HG02610 (cell line): ENCODE data around the gene SRSF2.
A peak's percentile ranks its signal among the peaks of the same experiment; 100 is the strongest.
"Not testable (repeated sequence)": the region's sequence is repeated elsewhere in the genome, so short reads cannot be mapped to it uniquely, and the experiment has no call there.

Experiments
- ATAC-seq: cut with Tn5 transposase; IDR thresholded peaks from one replicate; pipeline ENCODE4 v1.9.1; 2021; ENCODE audit warnings: mild to moderate bottlenecking, moderate library complexity; ENCODE audit not compliant: unreplicated experiment

The SRSF2 gene

DNA sequence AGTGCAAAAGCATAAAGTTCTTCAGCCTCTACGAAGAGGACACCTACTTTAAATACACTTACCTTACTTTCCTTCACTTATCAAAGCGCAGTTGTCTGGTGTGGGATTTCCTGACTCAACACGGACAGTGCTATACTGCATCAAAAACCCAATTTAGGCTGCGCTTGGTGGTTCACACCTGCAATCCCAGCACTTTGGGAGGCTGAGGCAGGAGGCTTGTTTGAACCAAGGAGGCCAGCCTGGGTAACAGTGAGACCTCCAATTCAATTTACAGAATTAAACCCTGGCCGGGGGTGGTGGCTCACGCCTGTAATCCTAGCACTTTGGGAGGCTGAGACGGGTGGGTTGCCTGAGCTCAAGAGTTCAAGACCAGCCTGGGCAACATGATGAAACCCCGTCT, 14.9 kb downstream of the SRSF2 start:
- no peak for ATAC-seq

DNA sequence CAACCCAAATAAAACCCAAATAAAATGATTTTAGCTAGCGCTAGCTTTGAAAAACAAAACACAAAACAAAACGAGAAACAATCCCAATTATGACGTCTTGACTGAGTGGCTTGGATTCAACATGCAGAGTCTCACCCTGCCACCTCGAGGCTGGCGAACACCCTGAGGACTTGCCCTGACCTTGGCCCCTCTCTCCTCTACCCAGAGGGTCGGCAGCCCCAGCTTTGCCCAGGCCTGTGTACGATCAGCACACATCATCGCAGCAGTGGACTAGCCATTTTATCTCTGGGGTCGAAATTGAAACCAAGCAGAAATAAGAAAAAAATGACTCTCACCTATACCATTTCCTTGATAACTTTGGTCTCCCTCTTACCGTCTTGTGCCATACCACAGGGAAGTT, 15.7 kb downstream of the SRSF2 start:
- no peak for ATAC-seq

DNA sequence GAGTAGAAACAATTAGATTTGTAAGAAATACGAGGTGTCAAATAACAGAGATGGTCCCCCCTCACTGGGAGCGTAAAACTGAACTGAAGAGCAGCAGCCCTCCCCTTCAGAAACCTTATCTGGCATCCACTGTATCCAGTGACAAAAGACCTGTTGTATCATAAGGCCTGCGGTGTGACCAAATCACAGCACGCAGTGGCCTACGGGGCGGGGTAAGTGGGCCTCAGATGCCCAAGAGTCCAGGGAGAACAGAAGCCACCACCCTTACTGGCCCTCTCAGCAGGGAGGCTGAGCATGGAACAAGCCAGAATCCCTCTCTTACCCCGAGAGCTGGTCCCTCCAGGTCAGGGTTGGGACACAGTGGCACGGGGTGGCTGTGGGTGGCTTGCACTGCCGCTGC, 16.2 kb downstream of the SRSF2 start:
- ATAC-seq: no peak

DNA sequence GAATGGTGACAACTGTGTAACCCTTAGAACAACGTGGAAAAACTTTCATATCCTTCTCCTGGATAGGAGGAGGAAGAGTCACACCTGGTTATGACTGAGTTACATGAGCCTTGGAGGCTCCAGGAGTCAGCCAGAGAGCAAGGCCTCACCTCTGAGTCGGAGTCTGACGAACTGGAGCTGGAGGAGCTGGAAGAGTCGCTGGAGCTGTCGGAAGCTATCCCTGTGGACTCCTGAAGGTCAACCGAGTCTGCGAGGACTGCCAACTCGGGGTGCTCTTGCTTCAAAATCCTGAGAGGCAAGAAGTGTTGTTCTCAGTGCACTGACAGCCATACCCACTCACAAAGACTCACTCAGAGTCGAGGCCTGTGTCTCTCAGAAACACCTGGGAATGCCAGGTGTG, 16.9 kb downstream of the SRSF2 start:
- no peak for ATAC-seq

DNA sequence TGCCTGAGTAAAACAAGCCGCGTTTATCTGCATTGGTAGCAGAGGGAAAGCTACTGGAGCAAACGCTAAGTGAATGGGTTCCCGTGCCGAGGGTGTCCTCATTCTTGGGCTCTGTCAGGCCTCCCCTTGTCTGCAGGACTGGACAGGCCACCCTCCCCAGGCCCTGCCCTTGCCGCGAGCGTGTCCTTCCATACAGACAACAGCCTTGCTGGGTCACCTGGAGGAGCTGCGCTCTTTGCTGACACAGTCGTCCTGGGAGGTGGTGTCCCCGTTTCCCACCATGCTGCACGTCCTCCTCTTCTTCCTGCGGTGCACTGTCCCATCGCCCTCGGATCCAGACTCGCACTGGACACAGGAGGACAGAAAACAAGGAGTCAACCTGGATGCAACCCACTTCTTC, 18.6 kb downstream of the SRSF2 start:
- no peak for ATAC-seq

DNA sequence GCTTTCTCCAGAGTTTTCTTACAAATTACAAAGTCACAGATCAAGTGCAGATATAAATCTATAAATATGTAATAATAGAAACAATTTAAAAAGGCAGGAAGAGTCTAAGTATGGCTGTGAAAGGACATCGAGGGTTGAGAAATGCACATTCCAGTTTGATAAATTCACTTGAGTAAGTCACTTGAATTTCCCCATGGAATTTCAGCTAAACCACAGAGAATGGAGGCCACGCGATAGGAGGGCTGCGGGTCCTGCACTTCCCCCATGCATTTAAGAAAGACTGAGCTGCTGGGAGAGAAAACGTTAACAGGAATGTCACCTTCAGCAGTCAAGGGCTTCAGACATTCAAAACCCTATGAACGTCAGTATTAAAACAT, 20.3 kb downstream of the SRSF2 start:
- no peak for ATAC-seq

DNA sequence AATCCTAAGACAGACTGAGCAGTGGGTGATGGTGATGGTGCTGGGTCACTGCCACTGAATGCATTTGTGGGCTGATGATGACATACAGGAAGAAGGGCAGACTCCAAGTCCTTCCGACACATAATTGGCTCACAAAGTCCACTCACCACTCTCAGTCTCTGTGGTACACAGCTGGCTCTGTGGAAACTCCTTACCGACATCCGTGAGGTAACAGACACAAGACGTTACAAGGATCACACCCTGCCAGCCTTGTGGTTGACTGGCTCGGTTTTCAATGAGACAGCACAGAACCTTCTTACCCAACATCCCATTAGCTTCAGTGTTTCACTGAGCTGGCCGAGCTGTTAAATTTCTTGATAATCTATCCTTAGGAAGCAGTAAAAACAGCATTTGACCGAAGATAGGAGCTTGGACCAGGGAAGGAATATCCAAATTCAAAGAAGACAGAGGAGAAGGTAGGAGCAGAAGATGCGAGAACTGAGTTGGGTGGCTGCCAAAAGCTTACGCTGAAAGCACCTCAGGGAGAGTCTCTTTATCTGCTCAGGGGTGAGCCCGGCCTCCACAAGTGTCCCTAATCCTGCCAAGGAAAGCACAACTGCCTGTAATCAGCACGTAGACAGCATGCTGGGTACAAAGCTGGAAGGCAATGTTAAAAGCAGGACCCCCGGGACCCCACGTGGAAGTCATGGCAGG, 20.8 kb downstream of the SRSF2 start:
- ATAC-seq: no peak

DNA sequence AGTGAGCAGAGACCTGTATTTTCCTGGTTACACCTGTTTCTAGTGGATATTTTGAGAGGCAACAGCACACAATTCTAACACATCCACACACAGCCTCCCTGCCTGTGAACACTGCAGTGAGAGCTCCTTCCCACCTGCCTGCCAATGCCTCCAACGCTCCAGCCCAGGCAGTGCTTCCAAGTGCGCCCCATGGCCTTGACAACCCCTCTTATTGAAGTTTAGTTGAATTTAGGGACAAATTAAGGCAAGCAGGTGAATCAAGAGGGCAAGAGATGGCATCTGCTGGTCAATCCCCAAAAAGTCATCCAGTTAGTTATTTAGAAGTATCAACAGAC, 21.7 kb downstream of the SRSF2 start:
- ATAC-seq: no peak

DNA sequence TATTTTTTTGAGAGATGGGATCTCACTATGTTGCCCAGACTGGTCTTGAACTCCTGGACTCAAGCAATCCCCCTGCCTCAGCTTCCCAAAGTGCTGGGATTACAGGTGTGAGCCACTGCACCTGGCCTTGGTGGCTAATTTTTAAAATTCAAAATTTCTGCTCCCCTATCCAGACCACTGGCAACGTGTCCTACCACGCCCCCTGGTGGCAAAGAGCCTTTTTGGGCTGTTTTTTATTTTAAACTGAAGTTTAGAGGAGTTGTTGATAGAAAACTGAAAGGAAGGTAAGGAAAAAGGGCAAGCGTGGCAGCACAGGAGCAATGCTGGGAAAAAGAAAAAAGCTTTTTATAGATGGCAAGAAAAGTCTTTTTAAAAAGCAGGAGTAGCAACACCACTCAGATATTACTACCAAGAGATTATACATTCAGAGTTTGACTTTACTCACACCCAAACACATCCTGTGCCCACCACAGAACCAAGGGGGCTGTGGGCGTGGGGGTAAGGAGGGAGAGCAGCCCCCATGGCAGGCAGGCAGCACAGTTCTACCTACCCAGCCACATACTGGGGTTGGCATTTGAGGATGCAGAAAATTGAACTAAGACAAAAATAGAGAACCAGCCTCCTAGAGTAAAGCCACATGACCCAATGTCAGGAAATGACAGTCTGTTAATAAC, 22.2 kb downstream of the SRSF2 start:
- no peak for ATAC-seq

DNA sequence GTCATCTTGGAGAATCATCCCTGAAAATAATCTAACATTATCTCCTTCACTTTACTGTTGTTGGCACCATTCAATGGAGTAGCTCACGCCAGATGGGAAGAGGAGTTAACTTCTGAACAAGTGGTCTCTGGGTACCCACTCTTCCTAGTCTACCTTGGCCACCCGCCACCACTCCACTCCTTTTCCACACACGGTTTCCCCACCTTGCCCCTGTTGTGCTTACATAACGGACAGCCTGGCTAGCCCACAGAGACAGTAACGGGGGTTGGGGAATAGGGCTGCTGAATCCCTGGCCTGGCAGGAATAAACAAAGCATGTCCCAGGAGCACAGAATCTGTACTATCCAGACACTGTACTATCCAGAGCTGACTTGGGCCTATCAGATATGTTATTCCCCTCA, 22.8 kb downstream of the SRSF2 start:
- no peak for ATAC-seq

DNA sequence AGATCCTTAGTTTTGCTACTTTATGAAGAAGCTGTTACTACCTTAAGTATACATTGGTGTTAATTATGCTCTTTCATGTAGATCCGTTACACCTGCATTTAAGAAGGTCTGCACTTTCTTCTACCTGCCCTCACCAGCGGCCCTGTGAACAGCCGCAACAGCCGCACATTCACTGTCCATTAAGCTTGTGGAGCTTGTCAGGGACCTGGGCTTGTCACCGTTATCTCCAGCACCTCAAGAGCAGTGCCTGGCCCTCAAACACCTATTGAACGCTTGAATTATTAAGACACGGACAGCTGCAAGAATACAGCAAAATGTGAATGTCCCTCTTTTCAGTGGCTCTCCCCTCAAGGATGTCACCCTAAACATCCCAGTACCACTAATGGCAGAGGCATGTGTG, 23.4 kb downstream of the SRSF2 start:
- no peak for ATAC-seq

DNA sequence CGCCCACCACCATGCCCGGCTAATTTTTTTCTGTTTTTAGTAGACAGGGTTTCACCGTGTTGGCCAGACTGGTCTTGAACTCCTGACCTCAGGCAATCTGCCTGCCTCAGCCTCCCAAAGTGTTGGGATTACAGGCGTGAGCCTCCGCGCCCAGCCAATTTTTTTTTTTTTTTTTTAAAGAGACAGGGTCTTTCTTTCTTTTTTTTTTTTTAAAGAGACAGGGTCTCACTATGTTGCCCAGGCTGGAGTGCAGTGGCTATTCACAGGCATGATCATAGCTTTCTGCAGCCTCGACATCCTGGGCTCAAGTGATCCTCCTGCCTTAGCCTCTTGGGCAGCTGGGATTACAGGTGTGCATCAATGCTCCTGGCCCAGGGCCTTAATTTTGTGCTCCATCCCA, 24.8 kb downstream of the SRSF2 start:
- not testable (repeated sequence) for ATAC-seq

DNA sequence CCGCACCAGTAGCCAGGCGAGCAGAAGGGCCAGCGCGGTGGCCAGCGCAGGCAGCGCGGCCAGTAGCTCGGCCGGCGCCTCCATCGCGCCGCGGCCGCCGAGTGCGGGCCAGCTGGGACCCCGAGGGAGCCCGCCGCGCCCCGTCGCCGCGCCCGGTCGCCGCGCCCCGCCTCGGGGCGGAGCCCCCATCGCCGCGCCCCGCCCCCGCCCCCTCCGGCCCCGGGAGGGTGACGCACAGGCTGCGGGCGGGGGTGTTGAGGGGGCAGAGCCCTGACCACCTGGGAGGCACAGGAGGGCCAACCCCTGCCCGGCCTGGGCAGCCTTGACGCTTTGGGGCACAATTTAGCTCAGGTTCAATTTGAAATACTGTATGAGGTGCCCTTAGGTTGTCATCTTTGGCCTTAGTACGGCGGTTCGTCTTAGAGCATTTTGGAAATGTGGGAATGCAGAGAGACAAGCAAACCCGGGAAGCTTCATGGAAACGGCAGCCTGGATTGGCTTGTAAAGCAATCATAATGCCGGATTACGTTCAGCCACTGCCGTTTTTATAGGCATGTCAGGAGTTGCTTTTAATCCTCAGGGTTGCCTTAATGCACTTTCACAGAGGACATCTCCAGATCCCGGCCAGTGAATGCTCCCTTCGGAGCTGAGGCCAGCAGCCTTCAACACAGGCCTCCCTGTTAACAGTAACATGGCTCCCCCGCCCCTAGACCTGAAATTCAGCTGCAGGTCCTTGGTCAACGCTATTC, 26.1 kb downstream of the SRSF2 start, which contains the start of gene MXRA7:
Gene MXRA7, minus strand, starts transcription at position 103 of the 749 bp plus-strand sequence. Its CDS starts 19 bp downstream, at position 84.
- ATAC-seq: peak; percentile 48

DNA sequence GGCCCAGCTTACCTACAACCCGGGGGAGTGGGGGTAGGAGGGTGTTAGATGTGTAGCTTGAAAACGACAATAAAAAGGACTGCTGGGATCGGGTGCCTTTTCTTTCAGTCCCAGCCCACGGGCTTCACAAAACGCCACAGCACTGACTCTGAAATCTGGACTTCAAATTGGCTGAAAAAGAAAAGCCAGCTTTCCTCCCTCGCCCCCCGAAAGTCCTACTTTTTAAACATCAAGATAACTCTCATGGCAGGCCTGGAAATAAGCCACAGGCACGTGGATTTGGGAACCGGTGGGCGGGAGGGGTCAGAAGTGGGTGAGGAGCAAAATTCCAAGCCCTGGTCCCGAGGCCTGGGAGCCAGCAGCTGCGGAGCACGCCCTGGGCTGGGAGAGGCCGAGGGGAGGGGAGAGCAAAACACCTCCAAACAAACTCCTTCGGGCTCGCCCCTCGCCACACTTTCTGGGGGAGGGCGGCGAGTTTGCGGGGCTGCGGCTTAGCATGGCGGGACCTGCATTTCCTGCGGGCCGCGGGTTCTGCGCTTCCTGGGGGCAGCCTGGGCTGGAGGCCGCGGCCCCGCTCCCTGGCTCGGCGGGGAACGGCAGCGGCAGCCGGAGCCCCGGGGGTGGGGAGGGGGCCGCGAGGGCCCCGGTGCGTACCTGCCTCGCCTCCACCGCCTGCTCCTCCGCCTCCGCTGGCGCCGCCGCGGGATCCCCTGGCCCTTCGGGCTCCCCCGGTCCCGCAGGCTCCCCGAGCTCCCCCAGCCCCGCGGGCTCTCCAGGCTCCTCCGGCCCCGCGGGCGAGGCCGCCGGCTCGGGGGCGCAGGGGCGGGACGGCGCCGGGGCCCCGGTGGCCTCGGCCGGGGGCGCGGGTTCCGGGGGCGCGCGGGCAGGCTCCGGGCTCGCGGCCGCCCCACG, 26.9 kb downstream of the SRSF2 start:
- ATAC-seq: peak; percentile 27

DNA sequence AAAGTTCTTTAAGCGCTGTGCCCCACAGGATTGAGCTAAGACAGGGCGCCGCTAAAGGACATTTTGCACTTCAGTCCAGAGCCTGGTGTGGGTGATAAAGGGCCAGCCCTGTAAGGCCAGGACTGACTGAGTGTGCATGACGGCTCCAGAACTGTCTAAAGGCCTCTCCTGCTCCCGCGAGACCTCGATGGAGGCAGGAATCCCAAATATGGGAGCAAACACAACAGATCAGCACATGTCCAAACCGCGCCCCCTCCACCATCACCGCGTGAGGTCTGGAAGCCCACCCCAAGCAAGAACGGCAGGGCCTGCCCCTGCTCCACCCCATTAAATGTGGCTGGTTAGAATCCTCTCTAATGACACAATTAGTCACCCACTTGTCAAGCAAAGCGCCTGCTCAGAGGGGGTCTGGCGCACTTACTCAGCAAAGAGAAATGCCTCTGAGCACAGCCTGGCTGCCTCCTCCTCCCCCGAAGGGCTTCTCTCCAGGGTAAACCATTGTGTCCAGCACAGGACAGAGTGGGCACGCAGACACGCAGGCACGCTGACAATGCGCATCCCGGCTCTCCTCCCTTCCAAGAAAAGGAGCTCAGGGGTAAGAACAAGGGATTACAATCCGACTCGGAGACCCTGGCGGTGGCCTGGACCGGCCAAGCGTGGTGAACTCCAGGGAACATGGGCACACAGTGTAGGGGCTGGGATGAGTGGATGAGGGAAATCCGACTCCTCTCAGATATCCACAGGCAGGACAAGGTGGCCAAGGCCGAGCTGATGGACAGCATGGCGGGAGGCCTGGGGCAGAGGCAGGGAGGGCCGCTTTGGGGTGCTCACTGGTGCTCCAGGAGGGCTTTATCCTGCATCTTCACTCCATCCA, 27.8 kb downstream of the SRSF2 start:
- ATAC-seq: no peak

DNA sequence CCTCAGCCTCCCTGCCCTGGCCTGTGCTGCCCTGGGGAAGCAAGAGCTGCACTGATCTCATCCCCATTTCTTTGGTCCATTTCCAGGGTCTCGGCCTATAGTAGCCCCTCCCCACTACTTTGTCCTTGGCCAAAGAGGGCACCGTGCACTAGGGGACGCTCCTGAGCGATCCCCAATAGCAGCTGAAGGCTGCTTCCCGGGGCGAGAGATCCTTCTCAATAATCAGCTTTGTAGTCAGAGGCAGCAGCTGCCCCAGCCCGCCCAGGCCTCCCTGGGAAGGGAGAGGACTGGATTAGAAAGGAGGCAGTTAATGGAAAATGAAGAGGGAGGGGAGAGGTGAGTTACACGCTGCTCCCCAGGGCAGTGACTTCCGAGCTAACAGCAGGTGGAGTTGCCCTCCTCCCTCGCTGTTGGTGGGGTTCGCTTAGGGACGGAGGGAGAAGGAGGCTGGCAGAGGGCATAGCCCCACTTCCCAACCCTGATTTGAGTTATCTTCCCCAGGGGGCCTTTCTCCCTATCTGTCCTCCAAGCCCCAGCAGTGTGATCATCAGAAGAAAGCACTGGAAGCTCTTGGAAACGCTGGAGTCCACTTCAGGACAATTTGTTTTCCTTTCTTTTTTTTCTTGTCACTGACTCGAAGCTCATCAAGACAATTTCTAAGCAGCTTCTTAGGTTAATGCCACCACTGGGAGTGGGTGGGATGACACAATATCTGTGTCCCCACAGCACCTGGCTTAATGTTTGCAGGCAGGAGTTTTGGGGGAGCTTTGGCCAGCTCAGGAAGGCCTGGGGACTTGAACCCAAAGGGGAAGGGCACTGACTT, 28.9 kb downstream of the SRSF2 start:
- ATAC-seq: no peak

DNA sequence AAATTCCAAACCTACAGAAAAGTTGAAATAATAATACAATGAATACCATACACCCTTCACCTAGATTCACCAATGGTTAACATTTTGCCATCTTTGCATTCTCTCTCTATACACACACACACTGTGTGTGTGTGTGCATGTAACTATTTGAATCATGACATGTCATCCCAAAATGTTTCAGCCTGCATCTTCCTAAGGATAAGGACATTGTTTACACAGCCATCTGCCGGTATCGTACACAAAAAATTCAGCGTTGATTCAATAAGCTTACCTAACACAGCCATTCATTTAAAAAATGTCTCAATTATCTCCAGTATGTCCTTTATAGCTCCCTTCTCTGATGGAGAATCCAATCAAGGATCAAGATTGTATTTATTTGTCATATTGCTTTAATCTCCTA, 30.3 kb downstream of the SRSF2 start:
- ATAC-seq: no peak

DNA sequence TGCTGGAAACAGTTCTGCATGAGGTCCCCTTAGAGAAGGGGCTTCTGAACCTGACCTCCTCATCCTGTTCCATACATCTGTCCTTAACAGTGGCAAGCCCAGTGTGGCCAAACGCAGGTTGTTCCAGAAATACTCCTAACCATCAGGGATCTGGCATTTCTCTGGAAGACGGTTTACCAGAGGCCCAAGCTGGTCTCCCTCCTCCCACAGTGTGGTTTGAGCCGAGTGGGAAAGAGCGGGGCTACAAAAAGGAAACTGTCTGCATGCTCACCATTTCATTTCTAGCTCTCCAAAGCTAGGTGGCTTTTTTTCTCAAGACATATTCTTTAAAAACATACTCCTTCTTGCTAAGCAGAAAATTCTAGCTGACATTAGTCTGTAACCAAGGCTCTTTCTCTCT, 32.3 kb downstream of the SRSF2 start:
- no peak for ATAC-seq

DNA sequence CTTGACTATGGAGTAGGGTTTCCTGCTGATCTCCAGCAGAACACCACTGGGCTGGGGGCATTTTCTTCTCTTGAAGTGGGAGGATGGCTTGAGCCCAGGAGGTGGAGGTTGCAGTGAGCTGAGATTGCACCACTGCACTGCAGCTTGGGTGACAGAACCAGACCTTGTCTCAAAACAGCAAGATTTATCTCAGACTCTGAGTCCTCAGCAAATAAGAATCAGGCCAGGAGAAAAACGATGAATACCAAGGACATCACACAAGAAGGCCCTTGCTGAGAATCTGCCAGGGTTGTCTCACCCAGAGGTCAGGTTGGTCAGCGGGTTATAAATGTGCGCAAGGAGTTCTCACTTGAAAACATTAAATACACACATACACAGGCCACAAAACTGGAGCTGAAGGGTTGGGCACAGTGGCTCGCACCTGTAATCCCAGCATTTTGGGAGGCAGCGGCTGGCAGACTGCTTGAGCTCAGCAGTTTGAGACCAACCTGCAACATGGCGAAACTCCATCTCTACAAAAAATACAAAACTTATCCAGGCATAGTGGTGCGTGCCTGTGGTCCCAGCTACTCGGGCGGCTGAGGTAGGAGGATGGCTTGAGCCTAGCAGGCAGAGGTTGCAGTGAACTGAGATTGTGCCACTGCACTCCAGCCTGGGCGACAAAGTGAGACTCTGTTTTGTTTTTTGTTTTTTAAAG, 34.0 kb downstream of the SRSF2 start:
- no peak for ATAC-seq
